Smooth muscle cell (in vitro differentiated cells): ENCODE results near the gene CYFIP2. TPM values are rescaled to one million over a fixed set of nuclear protein-coding genes. Genes with fewer than 3 reads are reported as not detected.

ENCODE experiments used
- DNase-seq: peaks from one replicate; lab custom pipeline; 2025; ENCODE audit not compliant: unreplicated experiment; lab: John Stamatoyannopoulos, UW
- H2AFZ ChIP-seq: fragments of 200-600 bp; sonication (generic); 2 replicates; pipeline ENCODE4 v1.6.0; 2016; ENCODE audit warnings: antibody characterized with exemption, low read depth, mild to moderate bottlenecking
- H3F3A ChIP-seq: fragments of 200-600 bp; sonication (generic); 2 replicates; pipeline ENCODE4 v1.6.0; 2017; ENCODE audit warnings: antibody characterized with exemption, low read depth
- H3K27ac ChIP-seq: fragments of 200-600 bp; sonication (generic); 2 replicates; pipeline ENCODE4 v1.5.1; 2016; ENCODE audit warnings: low read depth, mild to moderate bottlenecking
- H3K27me3 ChIP-seq: fragments of 200-600 bp; sonication (generic); 2 replicates; pipeline ENCODE4 v1.6.1; 2016; ENCODE audit warnings: low read depth, mild to moderate bottlenecking
- H3K36me3 ChIP-seq: fragments of 200-600 bp; sonication (generic); 2 replicates; pipeline ENCODE4 v1.5.1; 2016; ENCODE audit warnings: low read depth
- H3K4me1 ChIP-seq: fragments of 200-600 bp; sonication (generic); 2 replicates; pipeline ENCODE4 v1.5.1; 2016; ENCODE audit warnings: low read depth
- H3K4me2 ChIP-seq: fragments of 200-600 bp; sonication (generic); 2 replicates; pipeline ENCODE4 v1.6.0; 2016; ENCODE audit warnings: mild to moderate bottlenecking
- H3K4me3 ChIP-seq: fragments of 200-600 bp; sonication (generic); 2 replicates; pipeline ENCODE4 v1.5.1; 2016; ENCODE audit warnings: mild to moderate bottlenecking
- H3K79me2 ChIP-seq: fragments of 200-600 bp; sonication (generic); 2 replicates; pipeline ENCODE4 v1.6.0; 2016; ENCODE audit warnings: low read depth, mild to moderate bottlenecking
- H3K9ac ChIP-seq: fragments of 200-600 bp; sonication (generic); 2 replicates; pipeline ENCODE4 v1.6.0; 2016; ENCODE audit warnings: low read depth
- H3K9me3 ChIP-seq: fragments of 200-600 bp; sonication (generic); replicated peaks from 2 replicates; pipeline ENCODE4 v1.5.1; 2016; ENCODE audit warnings: low read depth
- H4K20me1 ChIP-seq: fragments of 200-600 bp; sonication (generic); 2 replicates; pipeline ENCODE4 v1.6.0; 2016; ENCODE audit warnings: low read depth
- WGBS: methylation state at CpG from one replicate; pipeline ENCODE4 v1.1.7; 2016; ENCODE audit warnings: low lambda C conversion rate; 5-methylcytosine and 5-hydroxymethylcytosine counted together
- polyA plus RNA-seq: library from polyadenylated mRNA; unstranded; fragments of >200 nt; fragmentation: Nextera tagmentation; extraction: Ambion mirVana; gene quantifications from 2 replicates; pipeline ENCODE4 v1.2.1, GENCODE V29; 2016
- total RNA-seq: library from RNA; depleted of rRNA; stranded (reverse); fragments of >200 nt; gene quantifications from 2 replicates; pipeline ENCODE4 v1.2.3, GENCODE V29; 2014
- TF ChIP-seq, protein P1 (sequence below): fragments of 200-600 bp; sonication (generic); IDR thresholded peaks from 2 replicates; pipeline ENCODE4 v1.5.1; 2017; ENCODE audit warnings: borderline replicate concordance, mild to moderate bottlenecking, antibody characterized with exemption; ENCODE audit not compliant: insufficient read depth, poor library complexity, severe bottlenecking

CYFIP2 gene
- total and polyA plus RNA-seq, 2 experiments from 2014 or later = 11.4 to 17.8 TPM

DNA sequence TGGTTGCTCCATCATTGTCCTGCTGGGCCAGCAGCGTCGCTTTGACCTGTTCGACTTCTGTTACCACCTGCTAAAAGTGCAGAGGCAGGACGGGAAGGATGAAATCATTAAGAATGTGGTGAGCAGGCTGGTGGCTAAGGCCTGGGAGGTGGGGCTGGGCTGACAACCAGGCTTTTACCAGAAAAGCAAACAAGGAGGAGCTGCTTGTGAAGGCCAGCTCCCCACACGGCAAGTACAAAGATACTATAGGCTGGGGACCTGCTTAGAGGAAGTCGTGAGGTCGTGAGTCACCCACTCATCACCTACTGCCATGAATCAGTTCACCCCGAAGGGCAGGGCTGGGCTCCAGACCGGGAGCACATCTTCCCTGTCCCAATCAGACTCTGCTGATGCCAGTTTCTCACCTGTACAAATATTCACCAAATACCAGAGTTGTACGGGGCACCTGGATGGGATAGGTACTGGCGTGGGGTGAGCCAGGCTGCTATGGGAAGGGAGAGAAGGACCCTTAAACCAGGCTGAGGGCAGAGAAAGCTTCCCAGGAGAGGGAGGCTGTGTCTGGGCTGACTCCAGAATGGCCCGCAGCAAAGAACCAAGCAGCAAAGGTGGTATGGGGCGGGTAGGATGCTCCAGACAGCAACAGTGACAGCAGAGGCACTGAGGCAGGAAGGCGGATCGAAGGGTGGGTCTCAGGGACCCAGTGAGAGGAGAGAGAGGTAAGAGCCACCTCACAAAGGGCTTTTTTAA is 124.8 kb downstream of the CYFIP2 start:
- Histone ChIP-seq H3K27me3 (no peaks in the 10 kb centered on the region), H3K79me2 (no peaks in the 10 kb centered on the region), H3K4me3 (no peak overlapping the region), H3K27ac (peak overlapping the region; percentile 86), H3F3A (peaks cover 3% of the 10 kb centered on the region), H2AFZ (no peak overlapping the region), H3K4me1 (peaks cover 9% of the 10 kb centered on the region), H3K9ac (peak overlapping the region; percentile 30), H3K4me2 (peak overlapping the region; percentile 21), H3K9me3 (no peaks in the 10 kb centered on the region), H4K20me1 (no peaks in the 10 kb centered on the region), H3K36me3 (no peaks in the 10 kb centered on the region)
- TF ChIP-seq, protein P1, sequence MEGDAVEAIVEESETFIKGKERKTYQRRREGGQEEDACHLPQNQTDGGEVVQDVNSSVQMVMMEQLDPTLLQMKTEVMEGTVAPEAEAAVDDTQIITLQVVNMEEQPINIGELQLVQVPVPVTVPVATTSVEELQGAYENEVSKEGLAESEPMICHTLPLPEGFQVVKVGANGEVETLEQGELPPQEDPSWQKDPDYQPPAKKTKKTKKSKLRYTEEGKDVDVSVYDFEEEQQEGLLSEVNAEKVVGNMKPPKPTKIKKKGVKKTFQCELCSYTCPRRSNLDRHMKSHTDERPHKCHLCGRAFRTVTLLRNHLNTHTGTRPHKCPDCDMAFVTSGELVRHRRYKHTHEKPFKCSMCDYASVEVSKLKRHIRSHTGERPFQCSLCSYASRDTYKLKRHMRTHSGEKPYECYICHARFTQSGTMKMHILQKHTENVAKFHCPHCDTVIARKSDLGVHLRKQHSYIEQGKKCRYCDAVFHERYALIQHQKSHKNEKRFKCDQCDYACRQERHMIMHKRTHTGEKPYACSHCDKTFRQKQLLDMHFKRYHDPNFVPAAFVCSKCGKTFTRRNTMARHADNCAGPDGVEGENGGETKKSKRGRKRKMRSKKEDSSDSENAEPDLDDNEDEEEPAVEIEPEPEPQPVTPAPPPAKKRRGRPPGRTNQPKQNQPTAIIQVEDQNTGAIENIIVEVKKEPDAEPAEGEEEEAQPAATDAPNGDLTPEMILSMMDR = no peak
- DNase-seq = no peak
- WGBS = 45% methylated on average over 15 of the region's 15 CpGs

GRCh38 chr5:157398305-157398704 is 132.4 kb downstream of the CYFIP2 start:
- Histone ChIP-seq H3K27ac (no peak overlapping the region), H3K4me3 (no peak overlapping the region), H3F3A (no peaks in the 10 kb centered on the region), H3K27me3 (no peaks in the 10 kb centered on the region), H3K36me3 (no peaks in the 10 kb centered on the region), H3K4me1 (no peaks in the 10 kb centered on the region), H3K9me3 (no peaks in the 10 kb centered on the region), H3K9ac (no peak overlapping the region), H3K79me2 (no peaks in the 10 kb centered on the region), H4K20me1 (no peaks in the 10 kb centered on the region), H3K4me2 (no peak overlapping the region), H2AFZ (no peak overlapping the region)
- DNase-seq = no peak
- TF ChIP-seq, protein P1 = no peak

GRCh38 chr5:157400741-157401495 is 135.0 kb downstream of the CYFIP2 start:
- Histone ChIP-seq H3K9me3 (no peaks in the 10 kb centered on the region), H3K4me1 (no peaks in the 10 kb centered on the region), H3F3A (no peaks in the 10 kb centered on the region), H3K27ac (peak overlapping the region; percentile 29), H3K4me2 (no peak overlapping the region), H3K9ac (no peak overlapping the region), H3K27me3 (no peaks in the 10 kb centered on the region), H3K79me2 (no peaks in the 10 kb centered on the region), H3K36me3 (no peaks in the 10 kb centered on the region), H3K4me3 (no peak overlapping the region), H4K20me1 (no peaks in the 10 kb centered on the region), H2AFZ (peak overlapping the region; percentile 60)
- TF ChIP-seq, protein P1 = no peak
- DNase-seq = no peak
- WGBS = 47% methylated on average over 5 of the region's 5 CpGs
